NCI-H2196 treated with DMSO at 0.1 percent for 48 hours (cell line): ENCODE results near the gene RBM23.
"Not testable (repeated sequence)": the region's sequence is repeated elsewhere in the genome, so short reads cannot be mapped to it uniquely, and the experiment has no call there.

ENCODE experiments used
- DNase-seq: peaks from one replicate; lab custom pipeline; 2025; ENCODE audit not compliant: unreplicated experiment; lab: John Stamatoyannopoulos, UW

The RBM23 gene

GRCh38 chr14:22918804-22919600, at the start of gene RBM23:
Gene RBM23, minus strand, starts transcription at chr14:22919149.
- peak; percentile 99 for DNase-seq

GRCh38 chr14:22966783-22967269, 47.9 kb upstream of the RBM23 start:
- DNase-seq = no peak

GRCh38 chr14:22965916-22966782, 47.2 kb upstream of the RBM23 start:
- DNase-seq = not testable (repeated sequence)

DNA sequence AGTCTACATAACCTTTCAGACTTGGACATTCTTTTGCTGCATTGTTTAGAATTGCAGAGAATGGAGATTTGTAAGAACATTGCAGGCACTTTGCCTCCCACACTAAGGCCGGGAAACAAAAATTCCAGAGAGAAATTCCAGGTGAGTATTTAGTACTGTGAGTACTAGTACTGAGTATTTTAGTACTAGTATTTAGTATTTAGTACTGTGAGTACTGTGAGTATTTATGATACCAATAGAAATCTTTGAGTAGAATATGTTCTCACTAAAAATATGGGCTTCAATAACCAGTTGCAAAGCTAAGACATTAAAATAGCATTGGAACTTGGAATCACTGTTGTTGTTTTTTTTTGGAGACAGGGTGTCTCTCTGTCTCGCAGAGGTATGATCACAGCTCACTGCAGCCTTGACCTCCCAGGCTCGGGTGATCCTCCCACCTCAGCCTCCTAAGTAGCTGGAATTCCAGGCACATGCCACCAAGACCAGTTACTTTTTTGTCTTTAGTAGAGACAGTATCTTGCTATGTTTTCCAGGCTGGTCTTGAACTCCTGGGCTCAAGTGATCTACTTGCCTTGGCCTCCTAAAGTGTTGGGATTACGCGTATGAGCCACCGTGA, 43.2 kb upstream of the RBM23 start:
- no peak for DNase-seq

GRCh38 chr14:22955702-22956569, 37.0 kb upstream of the RBM23 start:
- DNase-seq = no peak

- no peak for DNase-seq
Measured at GRCh38 chr14:22952418-22952817, 33.5 kb upstream of the RBM23 start.

GRCh38 chr14:22951795-22952194, 32.8 kb upstream of the RBM23 start:
- DNase-seq = not testable (repeated sequence)

- no peak for DNase-seq
Measured at GRCh38 chr14:22945642-22946041, 26.7 kb upstream of the RBM23 start.

DNA sequence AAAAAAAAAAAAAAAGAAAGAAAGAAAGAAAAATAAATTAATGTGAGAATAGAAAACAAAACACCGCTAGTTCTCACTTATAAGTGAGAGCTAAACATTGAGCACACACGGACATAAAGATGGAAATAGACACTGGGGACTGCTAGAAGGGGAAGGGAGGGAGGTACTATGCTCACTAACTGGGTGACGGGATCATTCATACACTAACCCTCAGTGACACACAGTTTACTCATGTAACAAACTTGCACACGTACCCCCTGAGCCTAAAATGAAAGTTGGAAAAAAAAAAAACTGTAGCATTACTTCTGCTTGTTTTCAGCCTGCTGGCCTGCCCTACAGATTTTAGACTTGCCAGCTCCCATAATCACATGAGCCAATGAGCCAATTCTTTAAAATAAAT, 20.7 kb upstream of the RBM23 start:
- no peak for DNase-seq

DNA sequence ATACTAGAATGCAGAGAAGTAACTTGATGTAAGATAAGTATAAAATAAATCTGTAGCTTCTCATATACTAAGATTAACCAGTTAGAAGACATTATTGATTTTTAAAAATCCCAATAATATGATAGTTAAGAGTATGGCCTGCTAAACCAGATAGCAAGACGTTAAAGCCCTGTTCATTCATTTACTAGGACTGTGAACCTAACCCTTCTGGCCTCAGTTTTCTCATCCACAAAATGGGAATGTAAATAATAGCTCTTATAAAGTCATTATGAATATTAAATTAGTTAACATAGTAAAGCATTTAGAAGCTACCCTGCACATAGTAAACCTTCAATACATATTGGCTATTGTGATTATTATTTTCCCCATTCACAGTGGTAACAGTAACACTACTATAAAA, 16.2 kb upstream of the RBM23 start:
- no peak for DNase-seq

DNA sequence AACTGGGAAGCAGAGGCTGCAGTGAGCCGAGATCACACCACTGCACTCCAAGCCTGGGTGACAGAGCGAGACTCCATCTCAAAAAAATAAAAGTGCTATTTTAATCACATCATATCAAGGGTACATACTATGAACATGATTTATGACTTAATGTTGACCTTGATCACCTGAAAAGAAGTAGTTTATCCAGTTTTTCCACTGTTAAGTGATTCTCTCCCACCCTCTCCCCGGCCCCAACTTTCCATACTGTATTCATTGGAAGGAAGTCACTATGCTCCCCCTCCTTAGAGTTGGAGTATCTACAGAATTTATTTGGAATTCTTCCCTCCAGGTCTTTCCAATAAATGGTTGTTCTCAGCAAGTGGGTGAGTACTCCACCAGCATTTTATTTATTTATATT, 13.2 kb upstream of the RBM23 start:
- DNase-seq = no peak

DNA sequence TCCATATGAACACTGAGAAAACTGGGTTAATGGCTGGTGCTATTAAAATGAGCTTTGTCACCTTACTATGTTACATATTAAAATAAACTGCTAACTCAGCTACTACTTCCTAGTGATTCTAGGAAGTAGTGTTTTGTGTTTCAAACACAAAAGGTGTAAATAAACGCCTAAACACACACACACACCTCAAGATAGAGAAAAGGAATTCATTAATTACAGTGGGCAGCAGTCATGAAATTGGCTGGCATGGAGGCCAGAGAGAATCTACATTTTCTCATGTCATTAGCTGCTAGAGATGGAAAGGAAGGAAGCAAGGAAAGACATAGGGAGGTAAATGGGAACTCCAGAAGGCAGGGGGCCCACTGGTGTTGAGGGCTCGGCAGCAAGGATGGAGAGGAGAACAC, 11.0 kb upstream of the RBM23 start:
- no peak for DNase-seq

DNA sequence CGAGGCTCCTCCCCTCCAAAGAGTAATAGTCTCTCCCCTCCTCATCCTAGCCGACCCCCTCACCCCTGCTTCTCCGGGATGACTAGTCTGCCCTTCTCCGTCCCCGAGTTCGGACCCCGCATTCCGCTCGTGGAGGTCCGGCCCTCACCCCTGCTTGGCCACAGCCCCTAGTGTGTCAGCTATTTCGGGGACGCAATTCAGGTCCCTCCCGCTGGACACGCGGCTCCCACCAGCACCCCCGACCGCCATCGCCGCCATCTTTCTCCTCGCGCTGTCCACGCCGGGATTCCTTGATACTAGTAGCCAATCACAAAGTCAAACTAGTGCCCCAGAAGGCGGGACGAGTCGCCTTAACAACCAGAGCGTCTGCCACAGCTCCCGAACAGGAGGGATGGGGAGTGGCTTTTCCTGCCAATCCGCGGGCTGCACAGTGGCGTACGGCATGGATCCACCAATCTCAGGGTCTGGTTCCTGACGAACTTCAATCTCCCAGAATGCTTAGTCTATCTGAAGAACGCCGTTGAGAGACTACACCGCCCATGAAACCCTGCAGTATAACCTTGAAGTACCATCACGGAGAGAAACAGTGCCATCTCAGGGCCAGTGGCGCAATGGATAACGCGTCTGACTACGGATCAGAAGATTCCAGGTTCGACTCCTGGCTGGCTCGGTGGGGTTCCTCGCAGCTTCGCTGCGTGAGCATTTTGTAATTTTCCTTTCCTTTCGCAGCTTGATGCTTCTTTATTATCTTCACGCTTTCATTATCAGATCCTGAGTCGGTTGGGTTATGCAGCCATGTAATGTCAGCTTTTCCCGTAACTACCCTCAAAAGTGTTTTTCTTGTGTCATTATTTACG, 10.4 kb upstream of the RBM23 start, which contains the start of gene PRMT5:
Gene PRMT5, minus strand, starts transcription at position 273 of the 857 bp plus-strand sequence. Its CDS starts 15 bp downstream, at position 258.
- peak; percentile 98 for DNase-seq

- no peak for DNase-seq
Measured at GRCh38 chr14:22928237-22929103, 9.5 kb upstream of the RBM23 start.

DNA sequence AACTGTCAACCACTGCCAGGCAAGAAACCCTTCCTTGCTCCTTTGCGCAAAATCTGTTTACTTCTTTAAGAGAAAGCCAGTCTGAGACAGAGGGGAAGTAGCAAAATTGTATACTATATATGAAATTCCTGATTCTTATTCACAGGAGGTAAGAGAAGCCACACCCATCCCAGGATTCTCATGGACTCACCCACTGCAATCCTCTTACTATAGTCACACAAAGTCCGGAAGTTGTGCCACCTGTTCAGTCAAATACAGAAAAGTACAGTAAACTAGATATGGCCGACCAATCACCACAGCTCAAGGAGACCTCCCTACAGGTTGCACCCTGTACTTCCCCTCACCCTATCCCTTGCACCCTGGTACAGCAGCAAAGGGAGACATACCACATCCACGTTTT, 7.4 kb upstream of the RBM23 start:
- no peak for DNase-seq

- DNase-seq = no peak
Measured at GRCh38 chr14:22925513-22925912, 6.6 kb upstream of the RBM23 start.

DNA sequence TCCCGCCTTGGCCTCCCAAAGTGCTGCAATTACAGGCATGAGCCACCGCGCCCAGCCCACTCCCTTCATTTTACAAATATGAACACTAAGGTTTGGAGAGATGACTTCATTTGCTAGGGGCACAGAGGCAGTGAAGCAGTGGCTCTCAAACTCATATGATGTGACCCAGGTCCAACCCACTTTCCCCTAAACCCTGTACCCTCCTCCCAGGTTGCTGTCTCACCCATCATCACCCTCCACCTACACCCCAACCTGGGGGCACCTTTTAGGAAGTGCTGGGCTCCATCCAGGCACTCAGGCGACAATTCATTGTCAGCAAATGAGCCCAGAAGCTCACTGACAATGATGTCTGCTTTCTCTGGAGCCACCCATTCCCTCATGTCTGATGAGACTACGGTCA, 4.8 kb upstream of the RBM23 start:
- no peak for DNase-seq

DNA sequence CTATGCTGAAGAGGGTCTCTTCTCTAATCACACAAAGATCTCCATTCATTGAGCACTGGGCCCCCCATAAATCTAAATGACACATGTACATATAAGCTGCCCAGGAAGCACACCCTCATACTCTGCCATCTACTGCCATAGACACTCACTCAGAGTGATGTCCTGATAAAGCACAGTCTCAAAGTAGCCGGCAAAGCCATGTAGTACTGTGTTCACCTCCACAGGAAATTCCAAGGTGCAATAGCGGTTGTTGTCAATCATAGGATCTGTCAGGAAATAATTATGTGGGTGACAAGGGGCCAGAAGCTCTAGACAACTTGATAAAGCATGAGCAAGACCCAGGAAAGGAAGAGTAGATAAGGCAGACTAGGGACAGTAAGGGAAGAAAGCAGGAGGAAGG, 3.3 kb upstream of the RBM23 start:
- DNase-seq = no peak

DNA sequence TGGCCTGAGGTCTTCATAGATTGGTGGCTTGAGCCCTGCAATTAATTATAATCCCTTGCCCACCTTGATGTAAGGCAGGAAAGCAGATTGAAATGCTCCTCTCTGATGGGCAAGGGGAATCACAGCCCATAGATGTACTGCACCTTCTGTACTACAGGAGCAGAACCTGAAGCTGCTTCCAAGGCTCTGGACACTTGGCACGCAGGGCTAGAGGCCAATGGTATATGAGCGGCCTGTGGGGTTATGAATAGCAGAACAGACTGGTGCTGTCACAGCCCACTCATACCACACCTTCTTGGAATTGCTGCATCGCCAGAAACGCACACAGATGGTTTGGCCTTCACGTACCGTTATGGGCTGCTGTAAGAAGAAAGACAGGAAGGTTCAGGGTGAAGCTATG, 1.7 kb upstream of the RBM23 start:
- no peak for DNase-seq
